CD4-positive, alpha-beta T cell (primary cell): ENCODE data around the gene SMIM14. TPM values are rescaled to one million over a fixed set of nuclear protein-coding genes. Genes with fewer than 3 reads are reported as not detected.

Source experiments
- ATAC-seq: fragments of 200-7000 bp; cut with Tn5 transposase; one replicate; pipeline ENCODE4 v1.10.0; 2022; ENCODE audit warnings: mild to moderate bottlenecking; ENCODE audit not compliant: poor library complexity
- CTCF ChIA-PET: fragments of 350-600 bp; sonication (Branson Sonifier 250); formaldehyde crosslinking; loops from one replicate; lab custom pipeline; 2021; ENCODE audit warnings: antibody characterized with exemption, inconsistent platforms; lab: Charles Lee
- POLR2A ChIA-PET: fragments of 350-600 bp; sonication (Branson Sonifier 250); formaldehyde crosslinking; loops from one replicate; lab custom pipeline; 2021; ENCODE audit warnings: antibody characterized with exemption, inconsistent platforms; lab: Charles Lee
- DNase-seq, 14 experiments: peaks; one replicate each; pipeline ENCODE4 v3.0.0-alpha.2; 2013 to 2020; ENCODE audit warnings: mixed read lengths in 2 of 14
- H3K27ac ChIP-seq, 2 donors: one replicate each; pipeline versions ENCODE4 v1.5.1 to v1.7.0; 2013; ENCODE audit warnings: low read length in 2 of 2, low read depth in 1 of 2, mild to moderate bottlenecking in 1 of 2
- H3K27me3 ChIP-seq, 2 experiments: 1 replicate in 1 of 2; 2 replicates in 1 of 2; pipeline versions ENCODE4 v1.6.1 to v1.7.0; 2013; ENCODE audit warnings: low read length in 2 of 2, control low read depth in 1 of 2, mild to moderate bottlenecking in 1 of 2, moderate library complexity in 1 of 2; ENCODE audit not compliant: insufficient read depth in 2 of 2, control insufficient read depth in 1 of 2
- H3K36me3 ChIP-seq: one replicate; pipeline ENCODE4 v1.6.1; 2013; ENCODE audit warnings: low read length, control low read depth; ENCODE audit not compliant: insufficient read depth
- H3K4me1 ChIP-seq: one replicate; pipeline ENCODE4 v1.6.1; 2013; ENCODE audit warnings: low read length, control low read depth; ENCODE audit not compliant: insufficient read depth
- H3K4me3 ChIP-seq: one replicate; pipeline ENCODE4 v1.5.1; 2013; ENCODE audit warnings: mild to moderate bottlenecking, low read length, moderate library complexity
- H3K9me3 ChIP-seq, 2 experiments: 1 replicate in 1 of 2; 2 replicates in 1 of 2; pipeline versions ENCODE4 v1.6.1 to v1.7.0; 2013; ENCODE audit warnings: low read length in 2 of 2, mild to moderate bottlenecking in 2 of 2, control low read depth in 1 of 2, moderate library complexity in 1 of 2; ENCODE audit not compliant: control insufficient read depth in 1 of 2, insufficient read depth in 1 of 2
- H3K27ac Mint-ChIP-seq: one replicate; pipeline ENCODE4 v1.8.0; 2020; ENCODE audit warnings: mixed read lengths
- H3K27me3 Mint-ChIP-seq: one replicate; pipeline ENCODE4 v1.8.0; 2021; ENCODE audit warnings: mixed read lengths
- H3K36me3 Mint-ChIP-seq: one replicate; pipeline ENCODE4 v1.8.0; 2021; ENCODE audit warnings: low read depth, mixed read lengths
- H3K4me1 Mint-ChIP-seq: one replicate; pipeline ENCODE4 v1.8.0; 2021; ENCODE audit warnings: low read depth, mixed read lengths
- H3K4me3 Mint-ChIP-seq: one replicate; pipeline ENCODE4 v1.8.0; 2020; ENCODE audit warnings: mild to moderate bottlenecking, mixed read lengths
- H3K9me3 Mint-ChIP-seq: one replicate; pipeline ENCODE4 v1.8.0; 2020; ENCODE audit warnings: mixed read lengths
- CTCF ChIP-seq: fragments of 200-600 bp; IDR thresholded peaks from one replicate; pipeline ENCODE4 v1.8.0; 2022; ENCODE audit warnings: antibody characterized with exemption, mild to moderate bottlenecking
- intact Hi-C, 2 experiments: fragments of 100-400 bp; cut with DNase I in 1 of 2; cut with micrococcal nuclease in 1 of 2; formaldehyde crosslinking; loops; one replicate each; pipeline versions ENCODE4 v1.15.1 to v1.9.0; 2023 to 2025; cut with DNase I, micrococcal nuclease
- total RNA-seq, 174 experiments: library from RNA in 2 of 174; stranded (reverse) in 2 of 174; gene quantifications; one replicate each; pipeline ENCODE4 v1.2.3 and lab custom pipeline; 2021 to 2026

The SMIM14 gene
- total RNA-seq, 2 experiments from 2014 or later: 2.0 to 3.1 TPM

- Mint-ChIP-seq H3K36me3 (peaks cover 10% of the 10 kb centered on the region), H3K27me3 (no peaks in the 10 kb centered on the region), H3K27ac (peak overlapping the region; percentile 8), H3K4me3 (peak overlapping the region; percentile 61), H3K9me3 (no peaks in the 10 kb centered on the region), H3K4me1 (peaks cover 26% of the 10 kb centered on the region)
- DNase-seq (no peak), ATAC-seq (no peak)
- TF ChIP-seq CTCF: no peak
- intact Hi-C loops: no loop called here
- H3K27ac ChIP-seq: no peak overlapping the region
- no peaks in the 10 kb centered on the region for H3K27me3 ChIP-seq
- no peaks in the 10 kb centered on the region for H3K36me3 ChIP-seq
- ChIA-PET CTCF (interaction anchor here (0.6 kb wide), 1 partner anchor 291 kb away, joined by 3 read pairs; no protein-coding TSS in a partner anchor), POLR2A (no interaction called here)
- no peak overlapping the region for H3K4me3 ChIP-seq
- peaks cover 20% of the 10 kb centered on the region for H3K4me1 ChIP-seq
- no peaks in the 10 kb centered on the region for H3K9me3 ChIP-seq
Observed at GRCh38 chr4:39641451-39641850, 2.8 kb upstream of the SMIM14 start.

- H3K4me1 Mint-ChIP-seq: peaks cover 50% of the 10 kb centered on the region
- TF ChIP-seq CTCF: no peak
- CTCF ChIA-PET: interaction anchor here (1.2 to 1.7 kb wide), 4 partner anchors 111 to 340 kb away, joined by 3 to 5 read pairs (median 4); partner anchors contain the start of genes LIAS, RPL9 and UGDH
- H3K9me3 ChIP-seq: no peaks in the 10 kb centered on the region
- H3K36me3 ChIP-seq: no peaks in the 10 kb centered on the region
- peak overlapping the region; percentile 78 to 90 for H3K27ac ChIP-seq
- DNase-seq: peak in 10 of 14 experiments; percentile 3 to 60 (median 8)
- H3K4me3 ChIP-seq: peak overlapping the region; percentile 96
- ATAC-seq: peak; percentile 35
- no peaks in the 10 kb centered on the region for H3K27me3 Mint-ChIP-seq
- intact Hi-C loops: loop anchor here (1.0 to 10.0 kb wide), 7 partner anchors 57 to 453 kb away; partner anchors contain the start of genes LIAS (in 2 of the 2), RPL9 (in 2 of the 2), UGDH (in 2 of the 2) and PDS5A (in 1 of the 2)
- H3K4me3 Mint-ChIP-seq: peak overlapping the region; percentile 88
- no peaks in the 10 kb centered on the region for H3K9me3 Mint-ChIP-seq
- peaks cover 25% of the 10 kb centered on the region for H3K4me1 ChIP-seq
- H3K36me3 Mint-ChIP-seq: peaks cover 10% of the 10 kb centered on the region
- POLR2A ChIA-PET: interaction anchor here (0.5 to 2.4 kb wide), 11 partner anchors 11 to 485 kb away, joined by 3 to 42 read pairs (median 5); partner anchors contain the start of genes LIAS, N4BP2, RPL9 and UBE2K
- H3K27ac Mint-ChIP-seq: peak overlapping the region; percentile 85
- no peaks in the 10 kb centered on the region for H3K27me3 ChIP-seq
Observed at GRCh38 chr4:39637586-39638353, 895 bp downstream of the SMIM14 start.

GRCh38 chr4:39637221-39637585 lies 1.5 kb downstream of the SMIM14 start:
- intact Hi-C loops: loop anchor here (5.0 to 10.0 kb wide), 2 partner anchors 180 to 452 kb away; partner anchors contain the start of genes LIAS (in 1 of the 2), RPL9 (in 1 of the 2) and WDR19 (in 1 of the 2)
- H3K4me3 ChIP-seq: peak overlapping the region; percentile 96
- DNase-seq (no peak), ATAC-seq (no peak)
- no peak for TF ChIP-seq CTCF
- peaks cover 10% of the 10 kb centered on the region for H3K36me3 Mint-ChIP-seq
- peaks cover 25% of the 10 kb centered on the region for H3K4me1 ChIP-seq
- peak overlapping the region; percentile 88 for H3K4me3 Mint-ChIP-seq
- no peaks in the 10 kb centered on the region for H3K27me3 Mint-ChIP-seq
- no peaks in the 10 kb centered on the region for H3K36me3 ChIP-seq
- H3K9me3 ChIP-seq: no peaks in the 10 kb centered on the region
- peak overlapping the region; percentile 85 for H3K27ac Mint-ChIP-seq
- H3K27me3 ChIP-seq: no peaks in the 10 kb centered on the region
- POLR2A ChIA-PET: interaction anchor here (0.8 to 2.4 kb wide), 7 partner anchors 16 to 419 kb away, joined by 3 to 42 read pairs (median 5); partner anchors contain the start of genes LIAS, N4BP2, RPL9 and UBE2K
- CTCF ChIA-PET: no interaction called here
- H3K27ac ChIP-seq: peak overlapping the region; percentile 78 to 90
- H3K9me3 Mint-ChIP-seq: no peaks in the 10 kb centered on the region
- H3K4me1 Mint-ChIP-seq: peaks cover 50% of the 10 kb centered on the region
